B cell (primary cell): ENCODE measurements around the gene SLC25A40. TPM values are rescaled to one million over a fixed set of nuclear protein-coding genes. Genes with fewer than 3 reads are reported as not detected.
A peak's percentile ranks its signal among the peaks of the same experiment; 100 is the strongest.
"Not testable (repeated sequence)": the region's sequence is repeated elsewhere in the genome, so short reads cannot be mapped to it uniquely, and the experiment has no call there.

ENCODE experiments used
- ATAC-seq: fragments of 200-7000 bp; cut with Tn5 transposase; one replicate; pipeline ENCODE4 v1.10.0; 2021; ENCODE audit warnings: low read depth, mild to moderate bottlenecking, moderate number of reproducible peaks, moderate library complexity
- CTCF ChIA-PET: fragments of 350-600 bp; sonication (Branson Sonifier 250); formaldehyde crosslinking; loops from one replicate; lab custom pipeline; 2021; ENCODE audit warnings: antibody characterized with exemption, inconsistent platforms; lab: Charles Lee
- POLR2A ChIA-PET: fragments of 350-600 bp; sonication (Branson Sonifier 250); formaldehyde crosslinking; loops from one replicate; lab custom pipeline; 2021; ENCODE audit warnings: antibody characterized with exemption; lab: Charles Lee
- DNase-seq: peaks from one replicate; pipeline ENCODE4 v3.0.0; 2013
- H2AFZ ChIP-seq: 2 replicates; pipeline ENCODE4 v1.6.1; 2012; ENCODE audit warnings: mild to moderate bottlenecking, low read depth, low read length; ENCODE audit not compliant: insufficient read depth, poor library complexity, severe bottlenecking
- H3K27ac ChIP-seq, 2 donors: 1 replicate in 1 of 2; 2 replicates in 1 of 2; pipeline ENCODE4 v1.5.1; 2012 to 2013; ENCODE audit warnings: low read length in 2 of 2, mild to moderate bottlenecking in 2 of 2, moderate library complexity in 1 of 2
- H3K27me3 ChIP-seq, 4 experiments: fragments of 200-600 bp in 1 of 4; sonication (generic) in 1 of 4; replicated peaks in 1 of 4; 1 replicate in 2 of 4; 2 replicates in 2 of 4; pipeline versions ENCODE4 v1.6.1 to v1.7.0; 2013 to 2016; ENCODE audit warnings: low read length in 3 of 4, mild to moderate bottlenecking in 2 of 4, mixed read lengths in 1 of 4, moderate library complexity in 1 of 4; ENCODE audit not compliant: insufficient read depth in 4 of 4, control insufficient read depth in 3 of 4; ENCODE audit errors: control extremely low read depth in 1 of 4
- H3K36me3 ChIP-seq, 2 experiments: replicated peaks in 1 of 2; 1 replicate in 1 of 2; 2 replicates in 1 of 2; pipeline versions ENCODE4 v1.6.1 to v1.7.1; 2013; ENCODE audit warnings: low read length in 1 of 2; ENCODE audit not compliant: insufficient read depth in 2 of 2, control insufficient read depth in 1 of 2; ENCODE audit errors: control extremely low read depth in 1 of 2, extremely low read depth in 1 of 2
- H3K4me1 ChIP-seq, 2 donors: fragments of 200-600 bp in 1 of 2; sonication (generic) in 1 of 2; 1 replicate in 1 of 2; 2 replicates in 1 of 2; pipeline versions ENCODE4 v1.5.1 to v1.6.1; 2013 to 2017; ENCODE audit warnings: low read length in 2 of 2; ENCODE audit not compliant: control insufficient read depth in 2 of 2, insufficient read depth in 2 of 2
- H3K4me2 ChIP-seq: replicated peaks from 2 replicates; pipeline ENCODE3; 2012; ENCODE audit warnings: mild to moderate bottlenecking, low read depth, low read length; ENCODE audit not compliant: poor library complexity, severe bottlenecking
- H3K4me3 ChIP-seq, 5 experiments: fragments of 200-600 bp in 1 of 5; sonication (generic) in 1 of 5; 1 replicate in 3 of 5; 2 replicates in 2 of 5; pipeline versions ENCODE4 v1.5.1 to v1.7.0; 2011 to 2016; ENCODE audit warnings: low read length in 4 of 5, mild to moderate bottlenecking in 4 of 5, low read depth in 2 of 5, control low read depth in 1 of 5, moderate library complexity in 1 of 5; ENCODE audit not compliant: insufficient read depth in 1 of 5; ENCODE audit errors: control extremely low read depth in 1 of 5, extremely low read depth in 1 of 5
- H3K79me2 ChIP-seq: fragments of 200-600 bp; sonication (generic); one replicate; pipeline ENCODE4 v1.6.0; 2016; ENCODE audit warnings: low read length; ENCODE audit not compliant: control insufficient read depth, insufficient read depth
- H3K9ac ChIP-seq: fragments of 200-600 bp; sonication (generic); 2 replicates; pipeline ENCODE4 v1.6.1; 2017; ENCODE audit warnings: mild to moderate bottlenecking, low read length, moderate library complexity
- H3K9me3 ChIP-seq, 3 donors: one replicate each; pipeline versions ENCODE4 v1.6.1 to v1.7.1; 2013; ENCODE audit warnings: low read length in 2 of 3; ENCODE audit not compliant: control insufficient read depth in 2 of 3, insufficient read depth in 1 of 3; ENCODE audit errors: control extremely low read depth in 1 of 3
- H4K20me1 ChIP-seq: 2 replicates; pipeline ENCODE4 v1.6.0; 2012; ENCODE audit warnings: mild to moderate bottlenecking, low read length; ENCODE audit not compliant: insufficient read depth, control insufficient read depth, poor library complexity, severe bottlenecking
- H3K27ac Mint-ChIP-seq: one replicate; pipeline ENCODE4 v1.8.0; 2021; ENCODE audit warnings: mixed read lengths
- H3K27me3 Mint-ChIP-seq: one replicate; pipeline ENCODE4 v1.8.0; 2021; ENCODE audit warnings: mixed read lengths
- H3K4me1 Mint-ChIP-seq: one replicate; pipeline ENCODE4 v1.8.0; 2021; ENCODE audit warnings: mixed read lengths
- H3K4me3 Mint-ChIP-seq: one replicate; pipeline ENCODE4 v1.8.0; 2021; ENCODE audit warnings: mixed read lengths
- H3K9me3 Mint-ChIP-seq: one replicate; pipeline ENCODE4 v1.8.0; 2022; ENCODE audit warnings: mixed read lengths; ENCODE audit not compliant: insufficient read depth
- CTCF ChIP-seq: fragments of 200-600 bp; IDR thresholded peaks from one replicate; pipeline ENCODE4 v1.8.0; 2022; ENCODE audit warnings: antibody characterized with exemption, mild to moderate bottlenecking
- EZH2 ChIP-seq: IDR thresholded peaks from 2 replicates; pipeline ENCODE4 v1.6.1; 2012; ENCODE audit warnings: borderline replicate concordance, low read depth, mild to moderate bottlenecking, moderate library complexity, low read length; ENCODE audit not compliant: insufficient read depth, poor library complexity, severe bottlenecking
- WGBS: methylation state at CpG from one replicate; pipeline ENCODE4 v1.1.5; 2013; ENCODE audit warnings: missing lambda C conversion rate; ENCODE audit not compliant: insufficient coverage; 5-methylcytosine and 5-hydroxymethylcytosine counted together
- intact Hi-C: fragments of 100-400 bp; cut with micrococcal nuclease; formaldehyde crosslinking; loops from one replicate; pipeline ENCODE4 v1.10.0; 2022
- polyA plus RNA-seq: library from polyadenylated mRNA; depleted of rRNA; stranded (reverse); fragments of >200 nt; gene quantifications from 2 replicates; pipeline ENCODE4 v1.2.3, GENCODE V29; 2012
- total RNA-seq, 2 donors: library from RNA; stranded (reverse); fragments of 120-200 nt in 1 of 2; gene quantifications; 1 replicate in 1 of 2; 2 replicates in 1 of 2; pipeline versions ENCODE4 v1.2.3 to v1.2.4, GENCODE V29; 2013 to 2022

The SLC25A40 gene
- total and polyA plus RNA-seq, 2 donors (not counting 1 experiment from before 2014, with no cell fraction given), result 10.5 to 28.1 TPM

GRCh38 chr7:87873328-87873727, 2.8 kb downstream of the SLC25A40 start:
- H2AFZ ChIP-seq, H3K9ac ChIP-seq, H3K27me3 ChIP-seq, H3K9me3 ChIP-seq, H3K9me3 Mint-ChIP-seq, CTCF ChIA-PET, H3K4me3 Mint-ChIP-seq, DNase-seq, H3K27me3 Mint-ChIP-seq, H3K36me3 ChIP-seq, H3K4me3 ChIP-seq, ATAC-seq, H3K27ac ChIP-seq, H4K20me1 ChIP-seq, intact Hi-C loops, H3K27ac Mint-ChIP-seq: not testable (repeated sequence)
- POLR2A ChIA-PET, result interaction anchor here (0.7 kb wide), 1 partner anchor 43 kb away, joined by 6 read pairs; no protein-coding TSS in a partner anchor
- H3K4me1 ChIP-seq, result peaks cover 18 to 24% of the 10 kb centered on the region in 2 donors
- peaks cover 85% of the 10 kb centered on the region for H3K79me2 ChIP-seq
- peak overlapping the region; percentile 93 for H3K4me2 ChIP-seq
- WGBS, result 96% methylated on average over 9 of the region's 10 CpGs
- H3K4me1 Mint-ChIP-seq, result peaks cover 32% of the 10 kb centered on the region

GRCh38 chr7:87872346-87872745, 3.8 kb downstream of the SLC25A40 start:
- H3K4me3 Mint-ChIP-seq, result no peak overlapping the region
- peaks cover 0 to 10% (median 7%) of the 10 kb centered on the region in 3 donors for H3K9me3 ChIP-seq
- H3K9ac ChIP-seq, result no peak overlapping the region
- H3K27ac Mint-ChIP-seq, result no peak overlapping the region
- H4K20me1 ChIP-seq, result no peaks in the 10 kb centered on the region
- TF ChIP-seq CTCF (no peak), EZH2 (no peak)
- WGBS, result 100% methylated on average over 3 of the region's 5 CpGs
- CTCF ChIA-PET, result no interaction called here
- peaks cover 87% of the 10 kb centered on the region for H3K79me2 ChIP-seq
- no peak for ATAC-seq
- H3K9me3 Mint-ChIP-seq, result no peaks in the 10 kb centered on the region
- peaks cover 18 to 20% of the 10 kb centered on the region in 2 donors for H3K4me1 ChIP-seq
- DNase-seq, result no peak
- no peak overlapping the region for H3K4me3 ChIP-seq
- POLR2A ChIA-PET, result no interaction called here
- H2AFZ ChIP-seq, result no peak overlapping the region
- no peak overlapping the region for H3K27ac ChIP-seq
- H3K4me1 Mint-ChIP-seq, result peaks cover 23% of the 10 kb centered on the region
- no peaks in the 10 kb centered on the region for H3K27me3 Mint-ChIP-seq
- peaks cover 0 to 12% of the 10 kb centered on the region in 2 experiments for H3K36me3 ChIP-seq
- intact Hi-C loops, result no loop called here
- H3K27me3 ChIP-seq, result no peaks in the 10 kb centered on the region
- no peak overlapping the region for H3K4me2 ChIP-seq
